Activated naive CD4-positive, alpha-beta T cell treated with Interleukin-2 at 50 U/mL for 16 hours (primary cell): ENCODE measurements around the gene TOP3B.

Experiments
- DNase-seq: peaks from one replicate; pipeline ENCODE4 v3.0.0-alpha.2; 2020

The TOP3B gene

GRCh38 chr22:21978564-21979386, 3.8 kb downstream of the TOP3B start:
- DNase-seq = no peak

GRCh38 chr22:21977814-21978213, 4.8 kb downstream of the TOP3B start:
- no peak for DNase-seq

- no peak for DNase-seq
These were observed 6.7 kb downstream of the TOP3B start for GRCh38 chr22:21975854-21976345.

GRCh38 chr22:21975273-21975672, 7.3 kb downstream of the TOP3B start:
- no peak for DNase-seq

GRCh38 chr22:21974058-21974649, 8.4 kb downstream of the TOP3B start:
- no peak for DNase-seq

GRCh38 chr22:21972806-21973205, 9.8 kb downstream of the TOP3B start:
- DNase-seq = no peak

GRCh38 chr22:21972293-21972779, 10.3 kb downstream of the TOP3B start:
- DNase-seq = peak; percentile 62

GRCh38 chr22:21971858-21972275, 10.7 kb downstream of the TOP3B start:
- DNase-seq = no peak

- DNase-seq = no peak
These were observed 11.6 kb downstream of the TOP3B start for GRCh38 chr22:21970800-21971617.

- DNase-seq = no peak
These were observed 12.4 kb downstream of the TOP3B start for GRCh38 chr22:21970037-21970799.

- DNase-seq = no peak
These were observed 14.0 kb downstream of the TOP3B start for GRCh38 chr22:21968452-21969129.

GRCh38 chr22:21967693-21968271, 14.8 kb downstream of the TOP3B start:
- DNase-seq = no peak

GRCh38 chr22:21966643-21967516, 15.7 kb downstream of the TOP3B start:
- no peak for DNase-seq

- DNase-seq = no peak
These were observed 16.8 kb downstream of the TOP3B start for GRCh38 chr22:21965762-21966288.

GRCh38 chr22:21964918-21965484, 17.6 kb downstream of the TOP3B start:
- no peak for DNase-seq

GRCh38 chr22:21964234-21964633, 18.4 kb downstream of the TOP3B start:
- DNase-seq = no peak

- no peak for DNase-seq
These were observed 18.8 kb downstream of the TOP3B start for GRCh38 chr22:21963790-21964211.

- no peak for DNase-seq
These were observed 19.3 kb downstream of the TOP3B start for GRCh38 chr22:21963286-21963685.

- DNase-seq = no peak
These were observed 20.0 kb downstream of the TOP3B start for GRCh38 chr22:21962655-21962949.
